Measurements from ENCODE around the gene GOPC.

- no peak for TF ChIP-seq CTCF (IDR thresholded peaks at IDR 0.05)
- no peak for TF ChIP-seq POLR2A (IDR thresholded peaks at IDR 0.05)
Observed at GRCh38 chr6:117553142-117553541, 49.2 kb downstream of the GOPC start.

All from breast epithelium (tissue), 3 donors.